Measurements from ENCODE around the gene SUCLG1.

SUCLG1 gene

DNA sequence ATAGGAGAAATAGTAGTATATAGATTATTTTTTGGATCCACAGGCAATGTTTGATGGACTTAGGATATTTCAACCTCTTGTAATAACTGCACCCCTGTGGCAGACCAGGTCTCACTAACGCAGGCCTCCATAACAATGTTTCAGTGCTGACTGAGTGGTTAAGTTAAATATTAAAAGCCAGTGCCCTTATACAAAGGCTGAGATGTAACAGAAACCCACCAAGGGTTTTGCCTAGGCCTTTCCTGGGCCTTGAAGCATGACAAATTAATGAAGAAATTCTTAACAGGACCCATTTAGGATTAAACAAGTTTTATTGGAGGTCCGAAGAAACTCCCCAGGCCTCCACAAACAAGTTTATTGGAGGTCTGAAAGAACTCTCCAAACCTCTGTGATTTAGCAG, 1.6 kb upstream of the SUCLG1 start:
- no peak for DNase-seq

DNA sequence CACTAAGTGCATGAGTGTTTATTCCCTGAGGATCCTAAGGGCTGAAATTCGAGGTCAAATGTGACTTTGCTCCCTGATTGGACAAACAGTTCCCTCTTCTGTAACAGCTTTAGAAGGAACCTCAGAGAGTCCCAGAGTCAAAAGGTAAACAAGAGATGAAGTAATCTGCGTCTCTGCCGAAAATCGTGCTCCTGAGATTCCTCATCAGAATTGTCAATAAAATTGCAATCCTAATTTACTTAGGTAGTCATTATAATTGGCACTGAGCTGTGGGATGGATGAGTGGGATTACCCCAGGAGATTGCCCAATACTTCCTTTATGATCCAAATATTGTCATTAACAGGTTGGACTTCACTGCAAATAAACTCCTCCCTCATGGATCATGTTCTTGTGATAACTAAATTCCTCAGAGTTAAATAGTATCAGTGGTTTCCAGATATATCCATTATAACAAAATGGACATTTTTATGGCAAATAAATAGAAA, 907 bp upstream of the SUCLG1 start:
- DNase-seq = no peak

DNA sequence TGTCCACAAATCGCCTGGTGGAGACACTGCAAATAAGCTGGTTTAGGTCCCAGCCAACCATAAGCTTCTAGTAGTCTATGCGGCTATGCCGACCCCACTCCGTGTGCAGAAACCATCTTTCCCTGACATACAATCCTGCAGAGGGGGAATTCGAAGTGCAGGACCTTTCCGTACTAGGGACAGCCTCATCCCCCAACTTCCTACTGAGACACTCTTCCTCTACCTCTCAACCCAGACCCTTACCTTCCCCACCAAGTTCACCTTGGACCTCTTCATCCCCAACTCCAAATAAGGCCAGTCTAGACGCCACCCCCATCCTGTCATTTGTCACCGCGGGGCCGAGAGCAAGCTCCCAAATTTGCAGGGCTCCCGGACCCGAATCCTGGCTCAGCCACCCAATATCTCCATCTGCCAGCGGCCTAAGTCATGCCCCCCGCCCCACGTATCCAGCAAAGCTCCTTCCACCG, 496 bp downstream of the SUCLG1 start:
- DNase-seq = no peak

DNA sequence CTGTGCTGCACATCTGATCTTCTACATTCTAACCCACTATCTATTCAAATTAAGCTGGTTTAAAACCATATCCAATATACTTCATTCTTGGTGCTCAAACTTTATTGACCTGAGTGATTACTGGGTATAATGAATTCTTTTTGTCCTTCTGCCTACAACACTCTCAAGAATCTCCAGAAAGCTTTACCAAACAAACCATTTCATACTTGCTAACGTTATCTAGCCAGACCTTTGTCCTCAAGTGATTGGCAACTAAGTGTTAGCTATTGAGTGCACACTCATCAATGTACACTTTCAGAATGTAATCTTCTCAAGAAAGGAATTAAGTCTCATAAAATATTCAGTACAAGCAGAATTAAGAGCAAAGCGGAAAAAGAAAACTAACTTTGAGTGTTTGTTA, 1.4 kb downstream of the SUCLG1 start:
- no peak for DNase-seq

DNA sequence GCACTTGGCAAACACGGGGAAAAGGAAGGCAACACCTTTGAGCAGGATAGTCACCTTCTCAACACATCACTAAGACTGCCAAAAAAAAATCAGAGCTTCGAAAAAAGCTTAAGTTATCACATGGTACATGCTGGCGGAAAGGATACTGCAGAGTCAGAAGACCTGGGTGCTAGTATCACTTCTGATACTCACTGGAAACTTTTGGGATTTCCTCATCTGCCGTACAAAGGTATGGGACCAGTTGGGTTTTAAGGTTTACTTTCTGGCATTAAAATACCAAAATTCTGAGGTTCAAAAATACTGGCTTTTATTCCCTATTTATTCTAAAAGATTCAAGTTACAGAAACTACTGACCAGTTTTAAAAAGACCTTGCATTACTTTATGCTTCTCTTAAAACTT, 2.9 kb downstream of the SUCLG1 start:
- DNase-seq = no peak

DNA sequence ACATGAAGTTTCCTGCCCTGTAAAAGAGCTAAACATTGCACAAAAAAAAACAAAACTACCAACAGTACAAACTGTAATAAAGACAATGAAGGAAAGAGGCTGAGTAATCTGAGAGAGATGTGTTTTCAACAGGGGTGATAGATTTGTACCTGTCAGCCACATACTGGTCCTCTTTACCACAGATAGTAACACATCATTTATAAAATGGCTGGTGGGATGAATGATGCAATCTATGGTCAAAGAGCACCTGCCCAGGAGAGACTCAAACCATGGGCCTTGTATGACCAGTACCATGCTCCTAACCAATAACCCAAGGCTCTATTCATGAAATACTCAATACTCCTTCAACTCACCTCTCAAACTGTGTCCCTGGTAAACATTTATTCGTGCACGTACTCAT, 4.5 kb downstream of the SUCLG1 start:
- no peak for DNase-seq

DNA sequence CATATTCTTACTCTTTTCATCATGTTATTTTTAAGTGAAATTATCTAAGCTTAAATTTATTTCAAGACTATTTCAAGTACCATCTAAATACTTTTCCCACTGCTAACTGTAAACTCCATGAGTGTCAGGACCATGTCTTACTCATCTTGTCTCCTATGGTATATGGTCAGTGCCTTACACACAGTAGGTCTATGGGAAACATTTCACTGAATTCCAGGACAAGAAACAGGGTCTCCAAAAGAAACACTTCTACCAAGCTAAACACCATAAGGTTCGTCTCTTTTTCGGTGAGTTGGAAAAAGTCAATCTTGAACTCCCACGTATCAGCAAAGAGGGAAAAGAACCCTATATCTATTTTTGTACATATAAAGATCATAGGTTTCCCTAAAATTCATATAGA, 6.5 kb downstream of the SUCLG1 start:
- DNase-seq = no peak

DNA sequence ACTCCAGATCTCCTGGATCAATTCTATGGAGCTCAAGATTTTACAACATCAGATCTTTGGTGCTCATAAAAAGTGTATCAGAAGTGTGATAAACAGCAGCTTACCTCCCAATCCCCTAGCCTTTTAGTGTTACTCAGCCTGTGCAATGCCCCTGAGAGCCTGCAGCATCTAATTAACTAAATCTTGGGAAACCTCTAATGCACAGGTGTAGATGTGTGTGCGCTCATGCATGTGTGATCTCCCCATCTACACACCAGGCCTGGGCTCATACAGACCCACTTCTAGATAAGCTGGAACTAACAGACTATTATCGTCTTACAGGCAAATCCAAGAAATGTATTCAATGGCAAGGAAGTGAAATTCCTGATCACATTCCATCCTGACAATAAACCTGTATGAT, 7.5 kb downstream of the SUCLG1 start:
- no peak for DNase-seq

DNA sequence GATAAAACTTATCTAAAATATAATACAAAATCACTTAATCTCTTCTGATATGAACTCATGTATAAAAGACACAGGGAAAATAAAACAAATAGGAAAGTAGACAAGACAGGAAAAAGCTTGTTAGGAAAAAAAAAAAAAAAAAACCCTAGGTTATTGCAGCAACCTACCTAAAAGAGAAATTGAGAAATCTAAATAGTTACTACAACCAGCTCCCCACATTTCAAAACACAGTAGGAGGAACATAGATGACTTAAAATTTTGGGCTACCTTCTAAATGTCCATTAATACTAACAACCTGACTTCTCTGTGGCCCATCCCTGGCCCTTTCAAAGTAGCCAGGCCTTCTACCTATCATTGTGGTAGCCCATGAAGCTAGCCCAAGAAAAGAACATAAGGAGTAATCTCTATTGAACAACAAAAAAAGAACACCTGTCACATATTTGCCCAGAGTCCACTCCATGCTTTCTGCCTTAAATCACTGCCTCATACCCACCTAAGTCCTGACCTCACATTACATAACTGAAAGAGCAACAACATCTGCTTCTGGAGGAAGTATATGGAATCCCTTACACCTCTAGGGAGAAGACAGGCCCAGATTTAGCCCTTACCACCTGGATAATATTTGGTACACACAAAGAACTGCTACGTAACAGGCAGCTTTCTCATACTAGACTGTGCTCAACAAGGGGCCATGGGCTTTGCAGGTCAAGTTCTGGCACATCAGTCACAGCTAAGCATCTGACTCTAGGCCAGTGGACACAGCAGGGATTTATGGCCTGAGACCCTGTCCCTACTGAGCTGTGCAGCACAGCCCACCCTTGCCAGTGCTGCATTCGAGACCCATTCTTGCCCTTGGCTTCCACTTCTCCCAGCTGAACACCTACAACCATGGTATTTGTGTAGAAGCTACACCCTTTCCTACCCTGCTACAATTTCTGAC, 8.5 kb downstream of the SUCLG1 start:
- DNase-seq = no peak

DNA sequence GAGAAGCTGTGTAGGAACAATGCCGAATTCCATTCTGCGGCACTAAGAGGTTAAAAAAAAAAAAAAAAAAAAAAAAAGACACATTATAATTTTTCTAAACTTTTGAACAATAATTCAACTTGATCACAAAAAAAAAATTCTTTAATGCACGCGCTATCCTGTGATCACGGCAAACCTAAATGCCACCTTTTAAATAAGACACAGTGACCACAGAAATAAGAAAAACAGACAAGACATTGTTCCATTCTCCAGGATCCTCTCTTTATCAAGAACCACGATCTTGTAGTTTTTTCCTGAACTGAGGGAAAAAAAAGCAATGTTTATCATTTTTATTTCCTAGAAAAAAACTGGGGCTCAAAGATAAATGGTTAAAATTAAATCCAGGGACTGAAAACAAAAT, 9.4 kb downstream of the SUCLG1 start:
- DNase-seq = no peak

DNA sequence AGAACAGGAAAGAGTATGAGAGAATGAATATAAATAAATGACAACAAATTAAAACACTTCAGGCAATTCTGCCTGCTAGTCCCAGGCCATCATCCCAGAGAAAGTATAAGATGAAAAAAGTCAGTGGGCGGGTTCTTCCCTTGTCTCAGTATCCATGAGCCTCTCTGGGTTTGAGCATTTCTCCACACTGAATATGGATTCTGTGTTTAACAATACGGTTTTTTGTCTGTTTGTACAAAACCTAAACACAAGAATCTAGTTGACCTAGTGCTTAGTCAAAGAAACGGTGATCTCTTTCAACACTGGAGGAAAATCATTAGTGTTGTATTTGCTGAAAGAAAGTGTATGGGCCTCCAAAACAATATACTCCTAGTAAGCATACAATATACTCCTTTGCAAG, 10.0 kb downstream of the SUCLG1 start:
- DNase-seq = no peak

DNA sequence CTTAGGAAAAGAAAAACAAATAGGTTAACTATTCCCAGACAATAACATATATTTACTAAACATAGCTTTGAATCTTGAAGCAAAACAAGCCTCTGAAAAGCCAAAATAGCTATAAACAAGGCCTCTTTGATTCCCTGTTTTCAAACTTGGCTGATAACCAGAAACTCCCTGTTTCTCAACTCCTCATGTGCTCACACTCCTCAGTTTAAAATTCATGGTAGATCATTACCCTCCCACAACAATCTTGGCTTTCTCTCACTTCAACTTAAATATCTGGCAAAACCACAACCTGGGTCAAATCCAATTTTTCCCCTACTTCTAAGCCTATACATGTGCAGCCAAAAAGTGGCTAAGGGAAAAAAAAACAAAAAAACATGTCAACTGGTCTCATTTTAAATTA, 15.6 kb downstream of the SUCLG1 start:
- no peak for DNase-seq

DNA sequence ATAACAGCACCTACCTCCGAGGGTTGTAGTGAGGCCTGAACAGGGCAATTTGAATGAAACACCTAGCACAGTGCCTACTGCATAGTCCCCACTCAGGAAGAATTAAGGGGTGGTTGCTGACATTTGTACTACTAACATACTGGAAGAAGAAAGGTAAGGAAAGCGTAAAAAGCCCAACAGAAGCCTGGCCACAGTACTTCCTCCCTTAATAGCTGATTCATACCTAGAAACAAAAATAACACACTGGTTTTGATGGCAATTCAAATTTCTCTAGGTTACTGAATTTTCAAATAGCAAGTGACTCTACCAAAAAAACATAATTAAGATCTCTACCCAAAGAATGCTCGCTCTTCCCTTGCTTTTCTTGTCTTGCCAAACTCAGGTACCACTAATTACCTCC, 16.2 kb downstream of the SUCLG1 start:
- no peak for DNase-seq

DNA sequence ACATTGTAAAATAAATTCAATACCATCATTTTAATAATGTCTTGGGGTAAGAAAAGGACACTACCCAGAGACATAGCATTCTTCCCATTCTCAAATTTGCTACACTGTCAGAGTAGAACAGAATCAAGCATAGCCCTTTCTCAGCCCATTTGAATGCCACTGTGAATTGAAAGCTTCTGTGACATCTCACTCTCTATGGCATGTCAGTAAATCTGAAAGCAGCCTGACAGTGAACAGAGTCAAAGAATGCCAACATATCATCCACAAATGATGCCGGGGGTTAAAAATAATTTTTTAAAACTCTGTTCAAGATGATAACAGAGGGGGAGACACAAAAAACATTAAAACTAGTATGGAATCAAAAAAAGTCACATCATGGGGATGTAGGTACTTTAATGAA, 17.6 kb downstream of the SUCLG1 start:
- no peak for DNase-seq

DNA sequence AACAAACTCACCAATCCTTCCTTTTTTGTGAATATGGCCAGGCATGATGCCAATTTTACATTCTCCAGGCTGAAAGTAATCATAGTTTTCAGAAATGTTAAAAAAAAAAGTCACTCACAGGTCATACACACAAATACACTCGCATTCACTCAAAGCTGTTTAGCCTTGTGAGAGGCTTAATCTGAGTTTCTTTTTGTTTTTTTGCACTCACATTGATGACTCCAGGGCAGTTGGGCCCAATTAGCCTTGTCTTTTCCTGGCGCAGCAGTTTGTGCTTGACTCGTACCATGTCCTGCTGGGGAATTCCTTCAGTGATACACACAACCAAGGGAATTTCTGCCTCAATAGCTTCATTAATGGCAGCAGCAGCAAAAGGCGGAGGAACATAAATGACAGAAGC, 18.0 kb downstream of the SUCLG1 start:
- DNase-seq = no peak

DNA sequence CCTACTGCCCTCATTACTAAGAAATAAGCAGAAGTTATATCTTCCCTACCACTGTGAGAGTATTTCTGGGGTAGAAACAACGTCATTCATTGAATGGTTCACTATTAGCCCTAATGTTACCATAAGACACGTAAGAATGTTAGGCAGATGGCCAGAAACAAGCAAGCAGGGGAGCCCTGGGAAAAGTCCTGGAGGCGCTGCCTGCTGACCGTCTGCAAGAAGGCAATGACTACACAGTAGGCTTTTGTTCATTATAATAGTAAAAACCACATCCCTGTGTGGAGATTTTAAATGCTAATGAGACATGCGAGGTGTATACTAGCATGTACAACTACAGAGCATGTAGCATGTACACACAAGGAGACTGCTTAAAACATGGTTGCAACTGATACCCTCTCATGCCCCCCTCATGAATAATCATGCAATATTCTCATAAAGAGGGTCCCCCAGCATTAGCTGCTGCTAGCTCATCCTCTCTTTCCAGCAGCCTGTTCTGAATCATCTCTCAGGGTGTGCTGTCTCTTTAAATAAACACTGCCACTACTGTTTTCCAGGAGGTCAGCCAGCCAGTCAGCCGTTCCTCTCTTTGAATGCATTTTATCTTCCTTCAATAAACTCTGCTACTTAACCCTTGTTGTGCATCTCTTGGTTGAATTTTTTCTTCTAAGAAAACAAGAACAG, 23.6 kb downstream of the SUCLG1 start:
- DNase-seq = no peak

DNA sequence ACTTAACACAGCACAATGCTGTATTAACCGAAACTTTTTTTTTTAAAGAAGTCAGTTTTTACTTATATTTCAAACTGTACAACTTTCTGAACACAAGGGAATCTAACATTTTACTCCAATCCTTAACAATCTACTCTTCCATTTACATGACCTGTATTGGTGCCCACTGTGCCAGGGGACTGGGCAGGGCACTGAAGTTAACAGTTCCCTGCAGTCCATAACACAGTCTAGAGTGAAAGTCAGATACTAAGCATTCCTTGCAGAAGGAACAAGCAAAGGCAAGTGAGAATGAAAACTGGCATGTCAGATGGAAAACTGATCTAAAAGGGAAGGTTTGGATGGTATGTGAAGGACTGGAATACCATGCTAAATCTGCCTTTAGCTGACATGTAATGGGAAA, 29.8 kb downstream of the SUCLG1 start:
- DNase-seq = no peak

DNA sequence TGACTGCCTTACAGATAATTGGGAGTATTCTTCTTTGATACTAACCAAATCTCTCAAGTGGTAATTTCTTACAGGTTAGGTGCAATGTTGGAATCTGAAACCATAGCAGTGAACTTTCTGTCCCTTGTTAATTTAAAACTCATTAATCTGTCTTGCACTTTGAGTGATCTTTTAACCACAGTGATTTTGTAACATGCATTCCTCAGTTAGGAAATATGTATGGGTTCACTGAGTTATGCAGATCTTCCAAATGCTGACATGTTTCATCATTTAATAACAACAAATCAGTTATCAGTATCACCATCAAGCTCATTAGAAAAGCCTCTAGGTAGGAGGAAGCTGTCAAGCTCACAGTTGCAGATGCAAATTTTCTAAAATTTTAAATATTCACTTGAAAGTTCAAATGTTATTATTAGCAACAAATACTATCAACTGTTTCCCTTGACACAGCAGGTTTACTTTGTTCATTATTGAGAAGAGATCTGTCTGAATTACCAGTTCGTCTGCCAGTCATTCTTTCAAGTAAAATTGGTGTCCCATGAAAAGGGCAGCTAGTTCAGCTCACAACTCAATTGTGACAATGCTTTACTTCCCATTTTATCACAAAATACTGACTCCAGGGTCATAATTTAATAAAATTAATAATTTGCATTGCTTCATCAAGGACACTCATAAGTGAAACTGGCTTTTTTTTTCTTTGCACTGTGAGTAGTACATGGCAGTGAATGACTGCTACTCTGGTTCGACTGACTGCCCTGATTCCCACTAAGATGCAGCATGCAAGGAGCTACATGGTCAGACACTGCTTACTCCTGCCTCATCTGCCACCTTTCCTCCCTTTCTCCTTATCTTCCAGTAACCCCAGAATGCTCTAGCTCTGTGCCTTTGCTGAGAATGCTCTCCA, 31.6 kb downstream of the SUCLG1 start:
- DNase-seq = no peak

DNA sequence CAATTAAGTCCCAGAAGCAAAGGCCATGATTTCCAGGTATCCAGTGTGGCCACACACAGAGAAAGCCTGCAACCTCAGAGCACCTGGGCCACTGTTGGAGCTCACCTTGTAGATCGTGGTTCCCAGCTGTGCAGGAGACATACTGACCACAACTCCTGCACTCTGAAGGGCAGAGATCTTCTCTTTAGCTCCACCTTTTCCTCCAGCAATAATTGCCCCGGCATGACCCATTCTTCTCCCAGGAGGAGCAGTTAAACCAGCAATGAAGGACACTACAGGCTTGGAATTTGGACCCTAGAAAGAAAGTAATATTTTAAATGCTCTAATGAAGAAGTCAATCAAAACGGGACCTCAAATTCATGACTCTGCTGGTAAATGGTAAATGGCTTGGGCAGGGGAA, 33.8 kb downstream of the SUCLG1 start:
- DNase-seq = no peak

DNA sequence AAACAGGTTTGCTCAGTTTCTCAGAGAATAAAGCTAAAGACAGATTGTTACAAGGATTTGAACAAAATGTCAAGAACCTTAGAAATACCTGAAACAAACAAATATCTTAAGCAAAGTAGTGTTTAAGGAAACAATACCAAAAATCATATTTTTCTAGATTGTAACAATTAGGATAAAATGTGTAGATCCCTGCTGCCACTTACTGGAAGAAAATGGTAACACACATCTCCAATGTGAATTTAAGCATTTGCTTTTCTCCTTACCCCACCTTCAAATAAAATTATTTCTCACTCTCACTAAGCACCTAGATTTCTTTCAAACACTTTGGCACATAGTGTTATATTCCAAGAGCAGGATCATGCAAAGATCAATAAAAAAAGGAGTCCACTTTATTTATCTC, 34.9 kb downstream of the SUCLG1 start:
- DNase-seq = no peak

DNA sequence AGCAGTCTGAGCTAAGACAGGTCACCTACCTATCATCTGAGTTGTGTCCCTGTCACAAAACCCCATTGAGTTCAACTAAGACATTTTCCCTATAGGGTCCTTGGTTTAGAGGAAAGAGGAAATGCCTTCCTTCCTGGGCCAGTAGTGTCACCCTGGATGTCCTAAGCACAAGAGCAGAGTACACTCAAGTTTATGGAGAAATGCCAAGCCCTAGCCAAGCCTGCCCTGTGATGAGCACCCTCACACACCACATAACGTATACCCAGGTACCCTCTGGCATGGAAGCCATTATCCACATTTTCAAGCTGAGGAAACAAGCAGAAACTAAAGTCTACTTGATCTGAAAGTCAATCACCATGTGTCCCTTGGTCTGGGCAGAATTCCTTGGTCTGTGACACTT, 37.3 kb downstream of the SUCLG1 start:
- no peak for DNase-seq

DNA sequence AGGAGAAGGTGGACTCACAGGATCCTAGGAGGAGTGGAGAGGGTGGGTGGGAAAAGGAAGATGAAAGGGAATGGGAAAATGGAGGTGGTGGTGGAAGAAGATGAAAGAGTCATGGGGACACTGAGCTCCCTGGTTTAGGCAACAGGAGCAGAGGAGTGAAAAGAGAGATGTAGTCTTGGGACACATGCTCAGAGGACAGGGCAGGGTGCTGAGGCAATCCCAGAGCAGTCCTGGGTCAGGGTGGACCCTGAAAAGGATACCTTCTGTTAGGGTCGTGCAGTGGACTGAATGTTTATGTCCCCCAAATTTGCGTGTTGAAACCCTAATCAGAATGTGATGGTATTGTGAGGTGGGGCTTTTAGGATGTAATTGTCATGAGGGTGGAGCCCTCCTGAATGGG, 37.9 kb downstream of the SUCLG1 start:
- DNase-seq = no peak

DNA sequence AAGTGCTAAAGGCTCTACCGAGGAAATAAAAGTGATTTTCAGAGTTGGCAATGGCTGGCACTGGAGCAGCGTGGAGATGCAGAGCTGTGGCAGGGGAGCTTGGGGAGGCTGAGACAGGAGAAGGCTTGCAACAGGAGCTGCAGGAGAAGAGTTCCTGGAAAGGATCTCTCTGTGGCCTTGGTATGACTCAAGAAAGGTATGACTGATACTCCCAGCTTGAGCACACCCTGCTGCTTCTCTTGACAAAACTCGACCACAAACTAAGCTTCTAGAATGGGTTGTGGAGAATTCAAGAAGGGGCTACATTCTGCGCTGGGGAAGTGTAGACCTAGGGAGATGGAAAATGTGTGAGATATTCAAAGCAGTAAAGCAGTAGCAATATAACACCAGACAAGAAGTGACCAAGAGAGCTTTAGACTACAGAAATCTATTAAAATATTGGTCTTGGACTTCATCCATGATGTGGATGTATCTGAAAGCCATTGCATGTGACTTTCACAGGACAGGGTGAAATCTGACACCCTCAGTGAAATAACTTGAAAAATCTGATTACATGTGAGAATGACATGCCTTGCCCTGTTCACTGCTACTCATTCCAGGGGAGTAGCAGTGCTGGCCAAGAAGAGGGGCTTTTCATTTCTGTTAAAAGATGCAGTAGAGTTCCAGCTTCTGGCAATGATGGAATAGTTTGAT, 41.5 kb downstream of the SUCLG1 start:
- DNase-seq = no peak
